Measurements from ENCODE around the gene MARCHF5. TPM values are rescaled to one million over a fixed set of nuclear protein-coding genes. Genes with fewer than 3 reads are reported as not detected.

MARCHF5 gene
- total and polyA plus RNA-seq, 2 donors (not counting 1 experiment from before 2014, with no cell fraction given) = 7.2 to 25.9 TPM

GRCh38 chr10:92381543-92381954 lies 90.6 kb downstream of the MARCHF5 start:
- WGBS (ENCODE audit: insufficient coverage) = 84% methylated on average over 3 of the region's 7 CpGs
- H3K27me3 Mint-ChIP-seq = peaks cover 21% of the 10 kb centered on the region
- CTCF ChIA-PET = no interaction called here

GRCh38 chr10:92382631-92383030 lies 91.7 kb downstream of the MARCHF5 start:
- CTCF ChIA-PET = no interaction called here
- H3K4me3 Mint-ChIP-seq = no peak overlapping the region
- POLR2A ChIA-PET = no interaction called here

More at GRCh38 chr10:92381543-92381954, 90.6 kb downstream of the MARCHF5 start:
- no peak for DNase-seq
- H3K27me3 ChIP-seq (replicated peaks in 1 of 4; ENCODE audit: control extremely low read depth in 1 of 4, control insufficient read depth in 3 of 4, insufficient read depth in 4 of 4, low read length in 3 of 4) = peaks cover 0 to 2% (median 0%) of the 10 kb centered on the region in 4 experiments
- no peaks in the 10 kb centered on the region for H3K4me1 ChIP-seq (ENCODE audit: control insufficient read depth in 2 of 2, insufficient read depth in 2 of 2, low read length in 2 of 2)
- H3K36me3 ChIP-seq (replicated peaks in 1 of 2; ENCODE audit: control extremely low read depth in 1 of 2, control insufficient read depth in 1 of 2, extremely low read depth in 1 of 2, insufficient read depth in 2 of 2, low read length in 1 of 2) = no peaks in the 10 kb centered on the region
- intact Hi-C loops (cut with micrococcal nuclease) = no loop called here
- no peak overlapping the region for H3K9ac ChIP-seq (ENCODE audit: low read length)
- Mint-ChIP-seq H3K4me3 (no peak overlapping the region), H3K27ac (no peak overlapping the region), H3K4me1 (no peaks in the 10 kb centered on the region), H3K9me3 (ENCODE audit: insufficient read depth) (no peaks in the 10 kb centered on the region)
- POLR2A ChIA-PET = no interaction called here
- H3K4me3 ChIP-seq (ENCODE audit: control extremely low read depth in 1 of 5, extremely low read depth in 1 of 5, insufficient read depth in 1 of 5, low read depth in 2 of 5, low read length in 4 of 5) = no peak overlapping the region
- no peak overlapping the region for H3K27ac ChIP-seq (ENCODE audit: low read length in 2 of 2)
- TF ChIP-seq CTCF (IDR thresholded peaks at IDR 0.05) (no peak), EZH2 (IDR thresholded peaks at IDR 0.05; ENCODE audit: borderline replicate concordance, insufficient read depth, low read depth, low read length, poor library complexity, severe bottlenecking) (no peak)
- no peak overlapping the region for H2AFZ ChIP-seq (ENCODE audit: insufficient read depth, low read depth, low read length, poor library complexity, severe bottlenecking)
- no peak for ATAC-seq (ENCODE audit: low read depth)
- H3K79me2 ChIP-seq (ENCODE audit: control insufficient read depth, insufficient read depth, low read length) = no peaks in the 10 kb centered on the region
- no peak overlapping the region for H3K4me2 ChIP-seq (replicated peaks; ENCODE audit: low read depth, low read length, poor library complexity, severe bottlenecking)
- H3K9me3 ChIP-seq (ENCODE audit: control extremely low read depth in 1 of 3, control insufficient read depth in 2 of 3, insufficient read depth in 1 of 3, low read length in 2 of 3) = no peaks in the 10 kb centered on the region
- no peaks in the 10 kb centered on the region for H4K20me1 ChIP-seq (ENCODE audit: control insufficient read depth, insufficient read depth, low read length, poor library complexity, severe bottlenecking)

More at GRCh38 chr10:92382631-92383030, 91.7 kb downstream of the MARCHF5 start:
- Mint-ChIP-seq H3K4me1 (no peaks in the 10 kb centered on the region), H3K27ac (no peak overlapping the region), H3K9me3 (ENCODE audit: insufficient read depth) (no peaks in the 10 kb centered on the region), H3K27me3 (peaks cover 21% of the 10 kb centered on the region)
- no peak overlapping the region for H2AFZ ChIP-seq (ENCODE audit: insufficient read depth, low read depth, low read length, poor library complexity, severe bottlenecking)
- H3K4me1 ChIP-seq (ENCODE audit: control insufficient read depth in 2 of 2, insufficient read depth in 2 of 2, low read length in 2 of 2) = no peaks in the 10 kb centered on the region
- no peak overlapping the region for H3K9ac ChIP-seq (ENCODE audit: low read length)
- intact Hi-C loops (cut with micrococcal nuclease) = no loop called here
- no peaks in the 10 kb centered on the region for H3K36me3 ChIP-seq (replicated peaks in 1 of 2; ENCODE audit: control extremely low read depth in 1 of 2, control insufficient read depth in 1 of 2, extremely low read depth in 1 of 2, insufficient read depth in 2 of 2, low read length in 1 of 2)
- ATAC-seq (ENCODE audit: low read depth) = no peak
- no peak for DNase-seq
- no peaks in the 10 kb centered on the region for H3K79me2 ChIP-seq (ENCODE audit: control insufficient read depth, insufficient read depth, low read length)
- H3K27me3 ChIP-seq (replicated peaks in 1 of 4; ENCODE audit: control extremely low read depth in 1 of 4, control insufficient read depth in 3 of 4, insufficient read depth in 4 of 4, low read length in 3 of 4) = peaks cover 0 to 4% (median 1%) of the 10 kb centered on the region in 4 experiments
- H3K27ac ChIP-seq (ENCODE audit: low read length in 2 of 2) = no peak overlapping the region
- no peak overlapping the region for H3K4me3 ChIP-seq (ENCODE audit: control extremely low read depth in 1 of 5, extremely low read depth in 1 of 5, insufficient read depth in 1 of 5, low read depth in 2 of 5, low read length in 4 of 5)
- WGBS (ENCODE audit: insufficient coverage) = 60% methylated on average over 1 of the region's 4 CpGs
- no peaks in the 10 kb centered on the region for H4K20me1 ChIP-seq (ENCODE audit: control insufficient read depth, insufficient read depth, low read length, poor library complexity, severe bottlenecking)
- TF ChIP-seq CTCF (IDR thresholded peaks at IDR 0.05) (no peak), EZH2 (IDR thresholded peaks at IDR 0.05; ENCODE audit: borderline replicate concordance, insufficient read depth, low read depth, low read length, poor library complexity, severe bottlenecking) (no peak)
- H3K9me3 ChIP-seq (ENCODE audit: control extremely low read depth in 1 of 3, control insufficient read depth in 2 of 3, insufficient read depth in 1 of 3, low read length in 2 of 3) = no peaks in the 10 kb centered on the region
- H3K4me2 ChIP-seq (replicated peaks; ENCODE audit: low read depth, low read length, poor library complexity, severe bottlenecking) = no peak overlapping the region
